Measurements from ENCODE around the gene CAPSL.

- no peak for TF ChIP-seq SUZ12 (IDR thresholded peaks at IDR 0.05; ENCODE audit: low read length)
- TF ChIP-seq CTCF (IDR thresholded peaks at IDR 0.05; ENCODE audit: control extremely low read depth in 1 of 3, insufficient read depth in 1 of 3, low read depth in 1 of 3, low read length in 3 of 3) = no peak
- no peak for TF ChIP-seq TBP (IDR thresholded peaks at IDR 0.05; ENCODE audit: low read depth, low read length)
- TF ChIP-seq CEBPB (IDR thresholded peaks at IDR 0.05; ENCODE audit: low read depth, low read length) = no peak
- no peak for TF ChIP-seq POLR2A (IDR thresholded peaks at IDR 0.05; ENCODE audit: control extremely low read depth in 1 of 2, low read depth in 2 of 2, low read length in 2 of 2)
- no peak for TF ChIP-seq SIX5 (IDR thresholded peaks at IDR 0.05; ENCODE audit: low read depth, low read length)
Measured at GRCh38 chr5:35862126-35862525, 76.3 kb downstream of the CAPSL start.
